ENCODE measurements around the gene UNC45A. TPM values are rescaled to one million over a fixed set of nuclear protein-coding genes. Genes with fewer than 3 reads are reported as not detected.

The UNC45A gene
- total and polyA plus RNA-seq, 2 of the 8 experiments (the other 6 are each of a cell fraction or from before 2014, with no cell fraction given), result 74.1 to 84.2 TPM

DNA sequence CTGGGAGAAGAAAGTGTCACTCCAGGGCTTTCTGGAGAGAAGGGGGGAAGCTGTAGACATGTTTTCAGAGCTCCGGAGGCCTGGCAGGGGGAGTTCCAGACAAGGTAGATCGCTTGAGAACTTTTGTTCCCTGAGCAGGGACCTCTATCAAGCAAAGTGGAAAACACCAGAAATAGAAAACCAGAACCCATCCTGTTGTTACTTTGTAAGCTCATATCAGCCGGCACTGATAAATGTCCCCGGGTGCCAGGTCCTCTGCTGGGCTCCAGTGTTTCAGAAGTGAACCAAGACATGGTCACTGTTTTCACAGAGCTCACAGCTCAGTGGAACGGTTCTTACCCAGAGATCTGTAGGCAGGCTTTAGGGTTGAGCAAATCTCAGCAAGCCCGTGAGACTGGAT, 16.2 kb upstream of the UNC45A start:
- Histone ChIP-seq H2AK5ac (ENCODE audit: low read depth, low read length) (no peak overlapping the region), H2BK5ac (ENCODE audit: low read depth, low read length) (no peak overlapping the region), H3K9ac (replicated peaks in 1 of 4; ENCODE audit: extremely low read depth in 1 of 4, low read depth in 3 of 4, low read length in 3 of 4) (no peak overlapping the region), H3K36me3 (ENCODE audit: control insufficient read depth in 2 of 4, insufficient read depth in 4 of 4, low read length in 3 of 4) (no peaks in the 10 kb centered on the region; a peak in 2 of 8 replicates), H3K79me1 (ENCODE audit: low read depth, low read length) (no peaks in the 10 kb centered on the region), H2BK20ac (ENCODE audit: low read length) (no peak overlapping the region), H3K27ac (ENCODE audit: low read depth, low read length) (no peak overlapping the region), H2BK120ac (replicated peaks; ENCODE audit: low read depth, low read length) (no peak overlapping the region), H3K23me2 (ENCODE audit: low read depth, low read length) (no peaks in the 10 kb centered on the region), H3K79me2 (ENCODE audit: control insufficient read depth in 1 of 2, insufficient read depth in 2 of 2, low read length in 2 of 2) (no peaks in the 10 kb centered on the region), H4K91ac (replicated peaks; ENCODE audit: insufficient read length, low read length) (no peak overlapping the region), H3K56ac (replicated peaks; ENCODE audit: insufficient read length, low read depth, low read length) (no peak overlapping the region), H3K14ac (ENCODE audit: insufficient read length) (no peak overlapping the region), H3K18ac (ENCODE audit: extremely low read depth, low read length) (no peak overlapping the region), H2BK12ac (ENCODE audit: low read depth, low read length) (no peak overlapping the region), H3K27me3 (replicated peaks in 1 of 4; ENCODE audit: control insufficient read depth in 3 of 4, extremely low read depth in 1 of 4, insufficient read depth in 3 of 4, low read length in 3 of 4) (no peaks in the 10 kb centered on the region; a peak in 1 of 7 replicates), H3K4me1 (replicated peaks in 1 of 4; ENCODE audit: control insufficient read depth in 3 of 4, insufficient read depth in 4 of 4, low read length in 3 of 4) (peaks cover 0 to 2% (median 0%) of the 10 kb centered on the region in 4 experiments; a peak in 2 of 7 replicates), H4K5ac (ENCODE audit: insufficient read length, low read depth, low read length) (no peak overlapping the region), H3K9me3 (ENCODE audit: insufficient read depth in 2 of 2, low read depth in 1 of 2, low read length in 1 of 2) (no peaks in the 10 kb centered on the region), H3K4me2 (ENCODE audit: insufficient read depth in 1 of 2, low read depth in 2 of 2, low read length in 2 of 2) (no peak overlapping the region), H3K4ac (replicated peaks; ENCODE audit: insufficient read length, low read depth, low read length) (no peak overlapping the region), H4K20me1 (replicated peaks in 1 of 2; ENCODE audit: control insufficient read depth in 1 of 2, insufficient read depth in 2 of 2, low read length in 2 of 2) (peaks cover 0 to 3% of the 10 kb centered on the region in 2 experiments), H2BK15ac (ENCODE audit: low read length) (no peak overlapping the region), H3K4me3 (ENCODE audit: extremely low read depth in 1 of 4, insufficient read depth in 2 of 4, low read depth in 3 of 4, low read length in 4 of 4) (no peak overlapping the region), H3K23ac (ENCODE audit: insufficient read length) (no peak overlapping the region), H4K8ac (ENCODE audit: extremely low read depth, insufficient read depth, low read length) (no peak overlapping the region), H2AFZ (ENCODE audit: low read length) (no peak overlapping the region)
- no peak for FAIRE-seq
- CTCF ChIA-PET (ENCODE audit: partially characterized antibody), result interaction anchor here (0.6 to 6.8 kb wide), 5 partner anchors 8 to 32 kb away, joined by 3 to 87 read pairs (median 5); partner anchors contain the start of genes HDDC3 and UNC45A
- POLR2A ChIA-PET (ENCODE audit: partially characterized antibody), result interaction anchor here (0.7 to 1.4 kb wide), 4 partner anchors 12 to 16 kb away, joined by 3 to 6 read pairs (median 3); partner anchors contain the start of genes MAN2A2 and UNC45A
- 90% methylated on average over 6 of the region's 6 CpGs; no CpG with 5 or more reads in 1 of the 2 experiments for WGBS, 2 experiments (ENCODE audit: extremely low coverage in 1 of 2, insufficient coverage in 1 of 2, insufficient read length in 1 of 2, insufficient replicate concordance in 2 of 2, low coverage in 1 of 2, low lambda C conversion rate in 2 of 2, missing lambda C conversion rate in 1 of 2)
- no peak for DNase-seq (ENCODE audit: low read depth in 1 of 2, low spot score in 2 of 2)
- TF ChIP-seq ASH2L (IDR thresholded peaks at IDR 0.05; ENCODE audit: low read length), result no peak
- TF ChIP-seq HDAC6 (IDR thresholded peaks at IDR 0.05; ENCODE audit: low read depth, low read length), result no peak
- no peak for TF ChIP-seq EGR1 (IDR thresholded peaks at IDR 0.05; ENCODE audit: borderline replicate concordance, low read depth, low read length)
- TF ChIP-seq TAF1 (IDR thresholded peaks at IDR 0.05; ENCODE audit: low read depth, low read length), result no peak
- TF ChIP-seq CHD2 (IDR thresholded peaks at IDR 0.05; ENCODE audit: low read length), result no peak
- TF ChIP-seq, protein P1, sequence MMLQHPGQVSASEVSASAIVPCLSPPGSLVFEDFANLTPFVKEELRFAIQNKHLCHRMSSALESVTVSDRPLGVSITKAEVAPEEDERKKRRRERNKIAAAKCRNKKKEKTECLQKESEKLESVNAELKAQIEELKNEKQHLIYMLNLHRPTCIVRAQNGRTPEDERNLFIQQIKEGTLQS (IDR thresholded peaks at IDR 0.05; ENCODE audit: insufficient read depth, low read depth, low read length), result no peak
- TF ChIP-seq CBX8 (IDR thresholded peaks at IDR 0.05; ENCODE audit: borderline replicate concordance, low read depth, low read length), result no peak
- TF ChIP-seq JUN (IDR thresholded peaks at IDR 0.05; ENCODE audit: low read depth, low read length), result no peak
- TF ChIP-seq CBX5 (IDR thresholded peaks at IDR 0.05; ENCODE audit: low read depth, low read length), result no peak
- no peak for TF ChIP-seq RNF2 (IDR thresholded peaks at IDR 0.05; ENCODE audit: borderline replicate concordance, low read depth, low read length, missing control alignments, poor library complexity, severe bottlenecking)
- no peak for TF ChIP-seq POLR2AphosphoS5 (IDR thresholded peaks at IDR 0.05; ENCODE audit: low read depth, low read length)
- no peak for TF ChIP-seq RXRA (IDR thresholded peaks at IDR 0.05; ENCODE audit: insufficient read depth, low read depth, low read length)
